ENCODE data around the gene RNF186. TPM values are rescaled to one million over a fixed set of nuclear protein-coding genes. Genes with fewer than 3 reads are reported as not detected.

Gene RNF186
- total RNA-seq, 1 experiment from 2014 or later: not detected

- intact Hi-C loops (cut with micrococcal nuclease; ENCODE audit: unreplicated experiment): no loop called here
- no peak for TF ChIP-seq CTCF (IDR thresholded peaks at IDR 0.05; ENCODE audit: unreplicated experiment)
- Mint-ChIP-seq H3K4me1 (ENCODE audit: low read depth, unreplicated experiment) (no peaks in the 10 kb centered on the region), H3K36me3 (ENCODE audit: insufficient read depth, unreplicated experiment) (no peaks in the 10 kb centered on the region), H3K27ac (ENCODE audit: unreplicated experiment) (no peak overlapping the region), H3K9me3 (ENCODE audit: low read depth, unreplicated experiment) (no peaks in the 10 kb centered on the region), H3K27me3 (ENCODE audit: unreplicated experiment) (no peaks in the 10 kb centered on the region), H3K4me3 (ENCODE audit: low read depth, unreplicated experiment) (no peak overlapping the region)
- CTCF ChIA-PET: no interaction called here
- no TSS peak for BruUV-seq (replicated peaks)
- DNase-seq: no peak
These were observed 6.7 kb downstream of the RNF186 start for GRCh38 chr1:19808351-19808750.

GRCh38 chr1:19804831-19805251 is 10.2 kb downstream of the RNF186 start:
- TF ChIP-seq CTCF (IDR thresholded peaks at IDR 0.05; ENCODE audit: unreplicated experiment): no peak
- no peak for DNase-seq
- Mint-ChIP-seq H3K36me3 (ENCODE audit: insufficient read depth, unreplicated experiment) (no peaks in the 10 kb centered on the region), H3K9me3 (ENCODE audit: low read depth, unreplicated experiment) (no peaks in the 10 kb centered on the region), H3K4me1 (ENCODE audit: low read depth, unreplicated experiment) (peaks cover 16% of the 10 kb centered on the region), H3K27ac (ENCODE audit: unreplicated experiment) (no peak overlapping the region), H3K4me3 (ENCODE audit: low read depth, unreplicated experiment) (no peak overlapping the region), H3K27me3 (ENCODE audit: unreplicated experiment) (no peaks in the 10 kb centered on the region)
- no TSS peak for BruUV-seq (replicated peaks)
- intact Hi-C loops (cut with micrococcal nuclease; ENCODE audit: unreplicated experiment): no loop called here
- CTCF ChIA-PET: no interaction called here

- DNase-seq: no peak
- peaks cover 16% of the 10 kb centered on the region for H3K4me1 Mint-ChIP-seq (ENCODE audit: low read depth, unreplicated experiment)
- no peaks in the 10 kb centered on the region for H3K9me3 Mint-ChIP-seq (ENCODE audit: low read depth, unreplicated experiment)
- no peak overlapping the region for H3K4me3 Mint-ChIP-seq (ENCODE audit: low read depth, unreplicated experiment)
- intact Hi-C loops (cut with micrococcal nuclease; ENCODE audit: unreplicated experiment): no loop called here
- no peak overlapping the region for H3K27ac Mint-ChIP-seq (ENCODE audit: unreplicated experiment)
- TF ChIP-seq CTCF (IDR thresholded peaks at IDR 0.05; ENCODE audit: unreplicated experiment): no peak
- no TSS peak for BruUV-seq (replicated peaks)
- H3K27me3 Mint-ChIP-seq (ENCODE audit: unreplicated experiment): no peaks in the 10 kb centered on the region
- H3K36me3 Mint-ChIP-seq (ENCODE audit: insufficient read depth, unreplicated experiment): peaks cover 4% of the 10 kb centered on the region
- CTCF ChIA-PET: no interaction called here
These were observed 12.8 kb downstream of the RNF186 start for GRCh38 chr1:19802269-19802668.

- BruUV-seq (replicated peaks): no TSS peak
- Mint-ChIP-seq H3K36me3 (ENCODE audit: insufficient read depth, unreplicated experiment) (peaks cover 4% of the 10 kb centered on the region), H3K9me3 (ENCODE audit: low read depth, unreplicated experiment) (no peaks in the 10 kb centered on the region), H3K27me3 (ENCODE audit: unreplicated experiment) (no peaks in the 10 kb centered on the region), H3K4me3 (ENCODE audit: low read depth, unreplicated experiment) (peak overlapping the region; percentile 70), H3K27ac (ENCODE audit: unreplicated experiment) (peak overlapping the region; percentile 85), H3K4me1 (ENCODE audit: low read depth, unreplicated experiment) (peaks cover 16% of the 10 kb centered on the region)
- DNase-seq: peak; percentile 49
- CTCF ChIA-PET: no interaction called here
- intact Hi-C loops (cut with micrococcal nuclease; ENCODE audit: unreplicated experiment): no loop called here
- TF ChIP-seq CTCF (IDR thresholded peaks at IDR 0.05; ENCODE audit: unreplicated experiment): no peak
These were observed 14.8 kb downstream of the RNF186 start for GRCh38 chr1:19800076-19800804.
